Uterus (tissue), 2 donors: Measurements from ENCODE around the gene RNU7-1.

Source experiments
- POLR2A ChIP-seq, 2 donors: fragments of 450-650 bp; IDR thresholded peaks; one replicate each; pipeline ENCODE4 v1.6.1; 2016; ENCODE audit warnings: antibody characterized with exemption in 2 of 2, mild to moderate bottlenecking in 1 of 2, moderate library complexity in 1 of 2
- TF ChIP-seq, protein P1 (sequence below), 4 experiments: fragments of 200-600 bp in 2 of 4; fragments of 450-650 bp in 2 of 4; sonication (generic) in 2 of 4; IDR thresholded peaks; one replicate each; pipeline ENCODE4 v1.5.1; 2016 to 2019; ENCODE audit warnings: antibody characterized with exemption in 4 of 4, mild to moderate bottlenecking in 2 of 4, moderate library complexity in 1 of 4

DNA sequence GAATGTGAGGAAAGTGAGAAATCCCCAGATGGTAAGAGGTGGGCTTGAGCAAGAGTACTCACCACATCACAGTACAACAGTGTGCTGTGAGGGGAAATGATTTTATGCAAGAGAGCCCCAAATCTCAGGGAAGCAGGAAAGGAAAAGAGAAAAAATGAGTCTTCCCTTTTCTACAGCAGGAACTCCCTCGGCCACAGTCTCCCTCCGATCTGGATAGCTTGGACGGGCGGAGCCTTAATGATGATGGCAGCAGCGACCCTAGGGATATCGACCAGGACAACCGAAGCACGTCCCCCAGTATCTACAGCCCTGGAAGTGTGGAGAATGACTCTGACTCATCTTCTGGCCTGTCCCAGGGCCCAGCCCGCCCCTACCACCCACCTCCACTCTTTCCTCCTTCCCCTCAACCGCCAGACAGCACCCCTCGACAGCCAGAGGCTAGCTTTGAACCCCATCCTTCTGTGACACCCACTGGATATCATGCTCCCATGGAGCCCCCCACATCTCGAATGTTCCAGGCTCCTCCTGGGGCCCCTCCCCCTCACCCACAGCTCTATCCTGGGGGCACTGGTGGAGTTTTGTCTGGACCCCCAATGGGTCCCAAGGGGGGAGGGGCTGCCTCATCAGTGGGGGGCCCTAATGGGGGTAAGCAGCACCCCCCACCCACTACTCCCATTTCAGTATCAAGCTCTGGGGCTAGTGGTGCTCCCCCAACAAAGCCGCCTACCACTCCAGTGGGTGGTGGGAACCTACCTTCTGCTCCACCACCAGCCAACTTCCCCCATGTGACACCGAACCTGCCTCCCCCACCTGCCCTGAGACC, 8.0 kb upstream of the RNU7-1 start:
- TF ChIP-seq, protein P1, sequence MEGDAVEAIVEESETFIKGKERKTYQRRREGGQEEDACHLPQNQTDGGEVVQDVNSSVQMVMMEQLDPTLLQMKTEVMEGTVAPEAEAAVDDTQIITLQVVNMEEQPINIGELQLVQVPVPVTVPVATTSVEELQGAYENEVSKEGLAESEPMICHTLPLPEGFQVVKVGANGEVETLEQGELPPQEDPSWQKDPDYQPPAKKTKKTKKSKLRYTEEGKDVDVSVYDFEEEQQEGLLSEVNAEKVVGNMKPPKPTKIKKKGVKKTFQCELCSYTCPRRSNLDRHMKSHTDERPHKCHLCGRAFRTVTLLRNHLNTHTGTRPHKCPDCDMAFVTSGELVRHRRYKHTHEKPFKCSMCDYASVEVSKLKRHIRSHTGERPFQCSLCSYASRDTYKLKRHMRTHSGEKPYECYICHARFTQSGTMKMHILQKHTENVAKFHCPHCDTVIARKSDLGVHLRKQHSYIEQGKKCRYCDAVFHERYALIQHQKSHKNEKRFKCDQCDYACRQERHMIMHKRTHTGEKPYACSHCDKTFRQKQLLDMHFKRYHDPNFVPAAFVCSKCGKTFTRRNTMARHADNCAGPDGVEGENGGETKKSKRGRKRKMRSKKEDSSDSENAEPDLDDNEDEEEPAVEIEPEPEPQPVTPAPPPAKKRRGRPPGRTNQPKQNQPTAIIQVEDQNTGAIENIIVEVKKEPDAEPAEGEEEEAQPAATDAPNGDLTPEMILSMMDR (IDR thresholded peaks at IDR 0.05), result no peak
- no peak for TF ChIP-seq POLR2A (IDR thresholded peaks at IDR 0.05)
